ENCODE measurements around the gene SLC35B1.
A peak's percentile ranks its signal among the peaks of the same experiment; 100 is the strongest.
"Not testable (repeated sequence)": the region's sequence is repeated elsewhere in the genome, so short reads cannot be mapped to it uniquely, and the experiment has no call there.

The SLC35B1 gene

DNA sequence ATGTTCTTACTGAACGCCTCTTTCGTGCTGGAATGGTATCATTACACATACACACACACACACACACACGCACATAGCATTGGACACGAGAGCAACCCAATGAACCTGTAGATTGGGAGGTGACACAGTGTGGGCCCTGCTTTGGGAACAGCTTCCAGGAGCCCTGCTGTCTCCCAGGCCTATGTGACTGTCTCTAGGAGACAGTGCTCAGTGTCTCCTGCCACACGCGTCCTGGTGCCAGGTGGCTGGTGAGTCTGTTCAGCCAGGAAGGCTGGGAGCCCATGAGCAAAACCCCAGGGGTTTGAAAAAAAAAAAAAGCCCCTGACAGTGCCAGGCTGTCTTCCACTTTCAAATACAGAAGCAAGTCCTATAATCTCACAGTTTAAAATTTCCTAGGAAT is 27.4 kb downstream of the SLC35B1 start:
- H3K4me3 ChIP-seq (ENCODE audit: low read depth, low read length), result no peak overlapping the region
- DNase-seq (ENCODE audit: low read depth), result no peak
- TF ChIP-seq, protein P1, sequence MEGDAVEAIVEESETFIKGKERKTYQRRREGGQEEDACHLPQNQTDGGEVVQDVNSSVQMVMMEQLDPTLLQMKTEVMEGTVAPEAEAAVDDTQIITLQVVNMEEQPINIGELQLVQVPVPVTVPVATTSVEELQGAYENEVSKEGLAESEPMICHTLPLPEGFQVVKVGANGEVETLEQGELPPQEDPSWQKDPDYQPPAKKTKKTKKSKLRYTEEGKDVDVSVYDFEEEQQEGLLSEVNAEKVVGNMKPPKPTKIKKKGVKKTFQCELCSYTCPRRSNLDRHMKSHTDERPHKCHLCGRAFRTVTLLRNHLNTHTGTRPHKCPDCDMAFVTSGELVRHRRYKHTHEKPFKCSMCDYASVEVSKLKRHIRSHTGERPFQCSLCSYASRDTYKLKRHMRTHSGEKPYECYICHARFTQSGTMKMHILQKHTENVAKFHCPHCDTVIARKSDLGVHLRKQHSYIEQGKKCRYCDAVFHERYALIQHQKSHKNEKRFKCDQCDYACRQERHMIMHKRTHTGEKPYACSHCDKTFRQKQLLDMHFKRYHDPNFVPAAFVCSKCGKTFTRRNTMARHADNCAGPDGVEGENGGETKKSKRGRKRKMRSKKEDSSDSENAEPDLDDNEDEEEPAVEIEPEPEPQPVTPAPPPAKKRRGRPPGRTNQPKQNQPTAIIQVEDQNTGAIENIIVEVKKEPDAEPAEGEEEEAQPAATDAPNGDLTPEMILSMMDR (IDR thresholded peaks at IDR 0.05; ENCODE audit: insufficient read depth, low read depth, low read length, missing control alignments), result no peak

DNA sequence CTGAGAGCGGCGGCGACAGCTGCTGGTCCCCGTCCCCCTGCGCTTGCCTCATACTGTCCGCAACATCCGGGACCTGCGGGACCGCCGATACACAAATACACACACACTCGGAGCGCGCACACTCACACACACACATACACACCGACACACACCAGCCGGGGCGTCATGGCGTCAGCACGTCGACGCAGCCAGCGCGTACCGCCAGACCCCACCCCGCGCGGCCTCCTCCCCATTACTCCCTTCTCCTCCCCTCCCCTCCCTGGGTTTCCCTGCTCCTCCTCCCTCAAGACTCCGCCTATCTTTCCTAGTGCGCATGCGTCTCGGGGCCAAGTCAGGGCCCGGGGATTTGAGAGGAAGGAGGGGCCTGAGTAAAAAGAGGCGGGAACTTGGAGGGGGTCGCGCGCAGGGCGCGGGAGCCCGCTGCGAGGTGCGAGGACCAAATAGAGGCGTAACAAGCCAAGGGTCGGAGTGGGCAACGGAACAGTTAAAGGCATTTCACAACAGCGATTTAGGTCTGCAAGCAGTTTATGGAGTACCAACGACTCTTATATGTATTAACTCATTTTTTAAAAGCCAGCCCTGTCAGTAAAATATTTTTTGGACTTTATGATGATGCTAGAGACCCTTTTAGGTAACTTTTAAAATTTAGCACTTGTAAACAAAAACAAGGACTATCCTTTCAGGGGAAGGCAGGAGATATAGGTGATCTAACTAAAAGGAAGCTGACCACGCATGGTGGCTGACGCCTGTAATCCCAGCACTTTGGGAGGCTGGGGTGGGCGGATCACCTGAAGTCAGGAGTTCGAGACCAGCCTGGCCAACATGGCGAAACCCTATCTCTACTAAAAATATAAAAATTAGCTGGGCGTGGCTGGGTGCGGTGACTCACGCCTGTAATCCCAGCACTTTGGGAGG is 29.6 kb downstream of the SLC35B1 start, which contains the start of gene SPOP:
TSS of gene SPOP (minus strand) at position 165 of the 915 bp plus-strand sequence. CDS start 55,287 bp downstream, outside the sequence.
- DNase-seq (ENCODE audit: low read depth), result peak; percentile 100
- H3K4me3 ChIP-seq (ENCODE audit: low read depth, low read length), result peak within 1 kb of the TSS; percentile 81
- TF ChIP-seq, protein P1 (IDR thresholded peaks at IDR 0.05; ENCODE audit: insufficient read depth, low read depth, low read length, missing control alignments), result no peak

DNA sequence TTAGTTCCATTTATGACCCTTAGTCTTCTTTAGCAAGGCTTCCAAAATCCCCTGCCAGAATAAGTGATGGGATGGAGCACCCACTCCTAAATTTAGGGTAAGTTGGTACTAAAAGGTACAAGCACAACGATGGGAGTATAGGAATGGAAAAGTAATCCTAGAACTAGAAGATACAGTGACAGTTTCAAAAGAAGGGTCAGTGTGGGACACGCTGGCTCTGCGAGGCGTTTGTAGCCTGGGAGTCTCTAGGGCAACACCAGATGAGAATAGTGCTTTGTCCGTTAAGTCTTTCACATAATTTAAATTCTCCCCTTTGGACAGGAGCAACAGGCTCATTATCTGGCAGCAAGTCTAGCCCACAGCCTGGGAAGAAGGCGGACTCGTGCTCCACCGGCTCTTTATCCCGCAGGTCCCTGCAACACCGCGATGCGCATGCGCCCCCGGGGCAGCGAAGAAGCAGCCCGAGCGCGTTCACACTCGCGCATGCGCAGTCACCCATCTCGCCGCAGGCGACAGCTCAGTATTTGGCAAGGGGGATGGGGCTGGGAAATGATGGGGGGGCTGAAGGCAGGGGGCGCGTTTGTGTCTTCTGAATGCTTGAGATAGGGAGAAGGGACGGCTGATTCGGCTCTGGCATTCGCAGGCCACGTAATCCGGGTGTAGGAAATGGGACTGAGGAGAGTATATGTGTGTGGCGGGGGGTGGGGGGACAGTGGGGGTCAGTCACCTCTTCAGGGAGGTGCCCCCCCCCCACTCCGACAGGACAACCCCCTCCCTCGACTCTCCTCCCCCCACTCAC is 30.4 kb downstream of the SLC35B1 start:
- TF ChIP-seq, protein P1 (IDR thresholded peaks at IDR 0.05; ENCODE audit: insufficient read depth, low read depth, low read length, missing control alignments), result no peak
- H3K4me3 ChIP-seq (ENCODE audit: low read depth, low read length), result peak overlapping the region; percentile 81

DNA sequence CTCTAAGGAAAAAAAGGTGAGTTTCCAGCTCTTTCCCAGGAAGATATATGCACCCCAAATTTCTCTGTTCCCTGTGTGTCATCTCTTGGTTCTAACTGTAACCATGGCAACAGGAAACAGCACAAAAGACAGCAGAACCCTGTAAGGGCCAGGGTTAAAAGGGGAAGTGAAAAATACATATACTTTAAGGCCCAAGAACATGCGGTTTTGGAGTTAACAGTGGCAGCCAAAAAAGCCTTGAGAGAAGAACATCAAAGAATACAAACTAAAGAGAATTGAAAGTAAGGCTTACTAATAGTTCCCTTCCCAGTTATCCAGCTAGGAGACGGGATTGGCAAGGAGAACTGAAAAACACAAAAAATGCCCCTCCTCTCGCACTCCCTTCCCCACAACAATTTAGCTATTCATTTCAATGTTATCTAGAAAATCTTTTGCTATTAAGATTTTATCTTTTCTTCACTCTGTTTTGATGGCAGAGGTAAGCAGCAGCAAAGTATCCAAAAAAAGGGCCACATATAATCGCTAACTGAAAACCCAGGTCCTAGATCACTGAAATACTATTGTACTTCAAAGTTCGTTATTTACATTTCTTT is 31.4 kb downstream of the SLC35B1 start:
- peak; percentile 94 for DNase-seq (ENCODE audit: low read depth)
- peak overlapping the region; percentile 81 for H3K4me3 ChIP-seq (ENCODE audit: low read depth, low read length)

More for the DNA sequence above, 30.4 kb downstream of the SLC35B1 start:
- peak; percentile 96 for DNase-seq (ENCODE audit: low read depth)

GRCh38 chr17:49674507-49674906 is 33.3 kb downstream of the SLC35B1 start:
- TF ChIP-seq, protein P1 (IDR thresholded peaks at IDR 0.05; ENCODE audit: insufficient read depth, low read depth, low read length, missing control alignments), result no peak
- DNase-seq (ENCODE audit: low read depth), result no peak
- no peak overlapping the region for H3K4me3 ChIP-seq (ENCODE audit: low read depth, low read length)

More for the DNA sequence above, 31.4 kb downstream of the SLC35B1 start:
- TF ChIP-seq, protein P1 (IDR thresholded peaks at IDR 0.05; ENCODE audit: insufficient read depth, low read depth, low read length, missing control alignments), result no peak

GRCh38 chr17:49673679-49674078 is 34.1 kb downstream of the SLC35B1 start:
- not testable (repeated sequence) for DNase-seq (ENCODE audit: low read depth); H3K4me3 ChIP-seq (ENCODE audit: low read depth, low read length)

- no peak for DNase-seq (ENCODE audit: low read depth)
- TF ChIP-seq, protein P1 (IDR thresholded peaks at IDR 0.05; ENCODE audit: insufficient read depth, low read depth, low read length, missing control alignments), result no peak
- H3K4me3 ChIP-seq (ENCODE audit: low read depth, low read length), result no peak overlapping the region
Measured at GRCh38 chr17:49670641-49671040, 37.1 kb downstream of the SLC35B1 start.

Data from GM12865 (cell line).